ENCODE results near the gene PCDH18.

GRCh38 chr4:137532869-137533236 is 559 bp upstream of the PCDH18 start:
- TF ChIP-seq, protein P1, sequence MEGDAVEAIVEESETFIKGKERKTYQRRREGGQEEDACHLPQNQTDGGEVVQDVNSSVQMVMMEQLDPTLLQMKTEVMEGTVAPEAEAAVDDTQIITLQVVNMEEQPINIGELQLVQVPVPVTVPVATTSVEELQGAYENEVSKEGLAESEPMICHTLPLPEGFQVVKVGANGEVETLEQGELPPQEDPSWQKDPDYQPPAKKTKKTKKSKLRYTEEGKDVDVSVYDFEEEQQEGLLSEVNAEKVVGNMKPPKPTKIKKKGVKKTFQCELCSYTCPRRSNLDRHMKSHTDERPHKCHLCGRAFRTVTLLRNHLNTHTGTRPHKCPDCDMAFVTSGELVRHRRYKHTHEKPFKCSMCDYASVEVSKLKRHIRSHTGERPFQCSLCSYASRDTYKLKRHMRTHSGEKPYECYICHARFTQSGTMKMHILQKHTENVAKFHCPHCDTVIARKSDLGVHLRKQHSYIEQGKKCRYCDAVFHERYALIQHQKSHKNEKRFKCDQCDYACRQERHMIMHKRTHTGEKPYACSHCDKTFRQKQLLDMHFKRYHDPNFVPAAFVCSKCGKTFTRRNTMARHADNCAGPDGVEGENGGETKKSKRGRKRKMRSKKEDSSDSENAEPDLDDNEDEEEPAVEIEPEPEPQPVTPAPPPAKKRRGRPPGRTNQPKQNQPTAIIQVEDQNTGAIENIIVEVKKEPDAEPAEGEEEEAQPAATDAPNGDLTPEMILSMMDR (IDR thresholded peaks at IDR 0.05), result no peak
- no peak for TF ChIP-seq POLR2A (IDR thresholded peaks at IDR 0.05)
